Measurements from ENCODE around the gene SP1.
"Not testable (repeated sequence)": the region's sequence is repeated elsewhere in the genome, so short reads cannot be mapped to it uniquely, and the experiment has no call there.

SP1 gene

DNA sequence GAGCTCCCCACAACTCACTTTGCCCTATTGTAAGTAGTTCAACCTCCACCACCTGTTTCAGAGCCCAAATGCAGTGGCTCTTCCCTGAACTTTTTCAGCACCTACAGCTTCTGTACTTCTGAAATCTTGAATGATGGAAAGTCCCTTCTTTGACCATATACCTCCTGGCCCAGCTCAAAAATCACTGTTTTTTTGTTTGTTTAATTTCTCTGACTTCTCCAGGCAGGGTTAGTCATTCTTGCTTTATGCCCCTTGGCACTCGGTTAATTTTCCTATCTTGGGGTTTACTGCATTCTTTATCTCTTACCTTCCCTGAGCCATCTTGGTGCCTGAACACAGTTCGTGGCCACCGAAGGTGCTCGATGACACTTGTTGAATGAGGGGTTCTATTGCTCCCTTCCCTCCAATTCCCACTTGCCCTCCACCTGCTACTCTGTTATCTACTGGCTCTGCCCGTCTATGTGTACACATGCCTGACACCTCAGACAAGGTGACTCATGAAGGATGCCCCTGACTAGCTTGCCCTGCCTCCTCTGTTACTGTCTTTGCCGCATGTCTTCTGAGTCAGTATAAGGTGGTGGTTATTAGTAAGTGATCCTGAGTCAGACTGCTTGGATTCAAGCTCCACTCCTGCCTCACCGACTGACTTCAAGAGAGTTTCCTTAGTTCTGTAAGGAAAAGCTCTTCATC lies 48.1 kb downstream of the SP1 start:
- DNase-seq (ENCODE audit: low spot score in 2 of 2): no peak

DNA sequence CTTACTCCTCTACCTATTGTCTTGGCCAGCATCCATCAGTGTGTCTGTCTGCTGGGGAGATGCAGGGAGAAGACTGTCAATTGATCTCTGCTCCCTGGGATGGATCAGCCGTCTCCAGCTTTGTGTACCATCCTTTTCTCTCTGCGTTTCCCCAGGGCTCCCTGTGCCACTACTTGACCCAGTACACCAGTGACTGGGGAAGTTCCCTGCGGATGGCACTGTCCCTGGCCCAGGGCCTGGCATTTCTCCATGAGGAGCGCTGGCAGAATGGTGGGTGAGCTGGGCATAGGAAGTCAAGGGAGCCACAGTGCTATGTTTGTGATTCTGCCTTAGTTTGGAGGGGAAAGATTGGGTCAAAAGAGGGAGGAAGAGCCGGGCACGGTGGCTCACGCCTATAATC lies 48.8 kb downstream of the SP1 start:
- in situ Hi-C loops (cut with MboI; ENCODE audit: low sequenced_read_pairs): loop anchor here (5.0 kb wide), 1 partner anchor 76 kb away; no protein-coding TSS in a partner anchor
- DNase-seq (ENCODE audit: low spot score in 2 of 2): no peak

More for the DNA sequence above, 48.1 kb downstream of the SP1 start:
- H3K4me1 ChIP-seq: no peaks in the 10 kb centered on the region; the same call in 1 of the 2 replicates
- H3K36me3 ChIP-seq (replicated peaks): no peaks in the 10 kb centered on the region
- H3K9me3 ChIP-seq: no peaks in the 10 kb centered on the region
- H3K27me3 ChIP-seq (ENCODE audit: low read depth): no peaks in the 10 kb centered on the region
- no peak overlapping the region for H3K4me3 ChIP-seq
- in situ Hi-C loops (cut with MboI; ENCODE audit: low sequenced_read_pairs): loop anchor here (5.0 kb wide), 1 partner anchor 76 kb away; no protein-coding TSS in a partner anchor

DNA sequence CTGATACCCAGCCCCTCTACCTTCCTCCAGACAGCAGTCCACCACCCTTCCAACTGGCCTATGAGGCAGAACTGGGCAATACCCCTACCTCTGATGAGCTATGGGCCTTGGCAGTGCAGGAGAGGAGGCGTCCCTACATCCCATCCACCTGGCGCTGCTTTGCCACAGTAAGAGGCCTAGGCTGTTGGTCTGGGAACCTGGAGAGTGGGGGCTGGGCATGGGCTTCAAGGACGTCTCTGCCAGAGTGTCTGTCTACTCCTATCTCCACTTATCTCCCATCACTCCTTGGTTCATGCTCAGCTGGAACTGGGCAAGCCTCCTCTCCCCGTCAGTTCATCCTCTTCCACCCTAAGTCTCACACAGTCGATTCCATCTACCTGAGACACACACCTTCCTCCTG lies 50.1 kb downstream of the SP1 start:
- no peaks in the 10 kb centered on the region; the same call in 1 of the 2 replicates for H3K4me1 ChIP-seq
- no peaks in the 10 kb centered on the region for H3K36me3 ChIP-seq (replicated peaks)
- no peaks in the 10 kb centered on the region for H3K27me3 ChIP-seq (ENCODE audit: low read depth)
- no peak for DNase-seq (ENCODE audit: low spot score in 2 of 2)
- no peaks in the 10 kb centered on the region for H3K9me3 ChIP-seq
- in situ Hi-C loops (cut with MboI; ENCODE audit: low sequenced_read_pairs): no loop called here
- no peak overlapping the region for H3K4me3 ChIP-seq

More for the DNA sequence above, 48.8 kb downstream of the SP1 start:
- H3K36me3 ChIP-seq (replicated peaks): no peaks in the 10 kb centered on the region
- no peaks in the 10 kb centered on the region for H3K9me3 ChIP-seq
- no peaks in the 10 kb centered on the region; the same call in 1 of the 2 replicates for H3K4me1 ChIP-seq
- H3K4me3 ChIP-seq: no peak overlapping the region
- H3K27me3 ChIP-seq (ENCODE audit: low read depth): no peaks in the 10 kb centered on the region

DNA sequence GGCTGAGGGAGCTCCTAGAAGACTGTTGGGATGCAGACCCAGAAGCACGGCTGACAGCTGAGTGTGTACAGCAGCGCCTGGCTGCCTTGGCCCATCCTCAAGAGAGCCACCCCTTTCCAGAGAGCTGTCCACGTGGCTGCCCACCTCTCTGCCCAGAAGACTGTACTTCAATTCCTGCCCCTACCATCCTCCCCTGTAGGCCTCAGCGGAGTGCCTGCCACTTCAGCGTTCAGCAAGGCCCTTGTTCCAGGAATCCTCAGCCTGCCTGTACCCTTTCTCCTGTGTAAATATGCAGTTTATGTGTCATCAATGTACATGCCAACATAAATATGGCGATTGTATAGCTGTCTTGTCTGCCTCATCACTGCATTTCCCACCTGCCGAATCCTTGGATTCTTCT lies 51.2 kb downstream of the SP1 start:
- no peaks in the 10 kb centered on the region for H3K9me3 ChIP-seq
- H3K36me3 ChIP-seq (replicated peaks): no peaks in the 10 kb centered on the region
- no peak for DNase-seq (ENCODE audit: low spot score in 2 of 2)
- H3K27me3 ChIP-seq (ENCODE audit: low read depth): no peaks in the 10 kb centered on the region
- in situ Hi-C loops (cut with MboI; ENCODE audit: low sequenced_read_pairs): no loop called here
- H3K4me1 ChIP-seq: no peaks in the 10 kb centered on the region; the same call in 1 of the 2 replicates
- no peak overlapping the region for H3K4me3 ChIP-seq

DNA sequence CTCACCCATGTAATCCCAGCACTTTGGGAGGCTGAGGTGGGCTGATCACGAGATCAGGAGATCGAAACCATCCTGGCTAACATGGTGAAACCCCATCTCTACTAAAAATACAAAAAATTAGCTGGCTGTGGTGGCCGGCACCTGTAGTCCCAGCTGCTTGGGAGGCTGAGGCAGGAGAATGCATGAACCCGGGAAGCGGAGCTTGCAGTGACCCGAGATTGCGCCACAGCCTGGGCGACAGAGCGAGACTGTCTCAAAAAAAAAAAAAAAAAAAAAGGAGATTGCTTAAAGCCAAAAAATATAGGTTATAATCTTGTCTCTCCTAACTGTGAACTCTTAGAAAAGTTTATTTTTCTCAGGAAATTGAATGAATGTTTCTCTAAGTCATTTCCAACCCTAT lies 55.4 kb downstream of the SP1 start:
- H3K9me3 ChIP-seq; H3K4me3 ChIP-seq; H3K27me3 ChIP-seq (ENCODE audit: low read depth); DNase-seq (ENCODE audit: low spot score in 2 of 2); in situ Hi-C loops (cut with MboI; ENCODE audit: low sequenced_read_pairs); H3K36me3 ChIP-seq (replicated peaks); H3K4me1 ChIP-seq: not testable (repeated sequence)

DNA sequence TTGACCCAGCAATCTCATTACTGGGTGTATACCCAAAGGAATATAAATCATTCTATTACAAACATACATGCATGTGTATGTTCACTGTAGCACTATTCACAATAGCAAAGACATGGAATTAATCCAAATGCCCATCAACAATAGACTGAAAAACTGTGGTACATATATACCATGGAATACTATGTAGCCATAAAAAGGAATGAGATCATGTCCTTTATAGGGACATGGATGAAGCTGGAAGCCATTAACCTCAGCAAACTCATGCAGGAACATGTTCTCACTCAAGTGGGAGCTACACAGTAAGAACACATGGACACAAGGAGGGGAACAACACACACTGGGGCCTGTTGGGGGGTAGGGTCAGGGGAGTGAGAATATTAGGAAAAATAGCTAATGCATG lies 59.6 kb downstream of the SP1 start:
- H3K4me3 ChIP-seq; DNase-seq (ENCODE audit: low spot score in 2 of 2); H3K9me3 ChIP-seq; in situ Hi-C loops (cut with MboI; ENCODE audit: low sequenced_read_pairs); H3K27me3 ChIP-seq (ENCODE audit: low read depth): not testable (repeated sequence)
- Histone ChIP-seq H3K4me1 (peaks cover 18% of the 10 kb centered on the region), H3K36me3 (replicated peaks) (peaks cover 14% of the 10 kb centered on the region)

DNA sequence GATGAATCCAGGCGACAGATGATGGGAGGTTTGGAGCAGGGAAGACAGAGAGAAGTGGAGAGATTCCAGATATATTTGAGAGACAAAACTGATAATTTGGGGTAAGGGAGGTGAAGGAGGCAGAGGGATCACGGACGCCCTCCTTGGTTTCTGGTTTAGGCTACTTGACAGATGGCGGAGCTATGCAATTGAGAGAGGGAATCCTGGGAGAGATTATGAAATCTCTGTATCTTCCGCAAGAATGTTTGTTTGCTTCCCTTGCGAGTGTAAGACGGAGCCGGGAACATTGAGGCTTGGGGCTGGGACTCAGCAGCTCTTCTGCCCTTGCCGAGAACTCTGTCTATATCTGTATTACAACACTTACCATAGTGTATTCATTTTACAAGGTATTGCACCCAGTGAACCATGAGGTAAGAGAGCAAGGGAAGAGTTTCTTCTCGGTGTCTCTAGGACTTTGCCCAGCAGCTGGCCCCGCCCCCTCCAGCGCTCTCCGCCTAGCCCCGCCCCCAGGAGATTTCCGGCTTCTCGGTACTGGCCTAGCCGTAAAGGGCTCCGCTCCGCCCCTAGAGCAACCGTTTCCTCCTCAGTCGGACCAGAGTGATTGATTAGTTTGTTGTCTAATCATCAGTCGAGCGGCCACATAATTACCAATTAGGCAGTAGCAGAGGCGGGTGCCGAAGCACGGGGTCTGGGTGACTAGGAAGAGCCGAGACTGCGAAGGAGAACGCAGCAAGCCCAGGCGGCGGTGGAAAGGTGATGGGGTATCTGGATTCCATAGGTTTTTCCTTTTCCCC lies 61.3 kb downstream of the SP1 start, which contains the start of gene PRR13:
Gene PRR13 (plus strand): TSS at position 695 of the 794 bp plus-strand sequence. CDS start 981 bp downstream, outside the sequence.
- Histone ChIP-seq H3K4me3 (peak within 1 kb of the TSS; percentile 52), H3K9me3 (no peaks in the 10 kb centered on the region), H3K27me3 (ENCODE audit: low read depth) (no peaks in the 10 kb centered on the region), H3K4me1 (peaks cover 19% of the 10 kb centered on the region), H3K36me3 (replicated peaks) (peaks cover 31% of the 10 kb centered on the region)
- in situ Hi-C loops (cut with MboI; ENCODE audit: low sequenced_read_pairs): no loop called here
- peak; percentile 99 to 100 for DNase-seq (ENCODE audit: low spot score in 2 of 2)

DNA sequence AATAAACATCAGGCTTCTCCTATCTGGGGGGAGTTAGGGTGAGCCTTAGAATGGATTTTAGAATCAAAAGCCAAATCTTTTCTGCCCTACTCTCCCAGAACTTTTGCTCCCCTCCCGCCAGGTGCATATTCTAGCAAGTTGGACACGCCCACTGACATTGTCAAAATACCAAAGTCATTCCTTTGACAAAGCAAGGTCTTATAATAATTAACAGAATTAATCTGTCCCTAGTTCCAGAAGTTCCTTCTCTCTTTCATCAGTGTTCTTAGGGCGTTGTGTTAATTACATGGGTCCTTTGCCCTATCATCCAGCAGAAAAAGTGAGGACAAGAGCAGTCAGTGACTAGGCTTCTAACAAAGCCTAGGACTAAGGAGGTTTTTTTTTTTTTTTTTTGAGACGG lies 64.0 kb downstream of the SP1 start:
- peaks cover 19% of the 10 kb centered on the region for H3K4me1 ChIP-seq
- peaks cover 44% of the 10 kb centered on the region for H3K36me3 ChIP-seq (replicated peaks)
- DNase-seq (ENCODE audit: low spot score in 2 of 2): peak; percentile 31 to 34
- no peak overlapping the region for H3K4me3 ChIP-seq
- in situ Hi-C loops (cut with MboI; ENCODE audit: low sequenced_read_pairs): no loop called here
- H3K9me3 ChIP-seq: no peaks in the 10 kb centered on the region
- H3K27me3 ChIP-seq (ENCODE audit: low read depth): no peaks in the 10 kb centered on the region

DNA sequence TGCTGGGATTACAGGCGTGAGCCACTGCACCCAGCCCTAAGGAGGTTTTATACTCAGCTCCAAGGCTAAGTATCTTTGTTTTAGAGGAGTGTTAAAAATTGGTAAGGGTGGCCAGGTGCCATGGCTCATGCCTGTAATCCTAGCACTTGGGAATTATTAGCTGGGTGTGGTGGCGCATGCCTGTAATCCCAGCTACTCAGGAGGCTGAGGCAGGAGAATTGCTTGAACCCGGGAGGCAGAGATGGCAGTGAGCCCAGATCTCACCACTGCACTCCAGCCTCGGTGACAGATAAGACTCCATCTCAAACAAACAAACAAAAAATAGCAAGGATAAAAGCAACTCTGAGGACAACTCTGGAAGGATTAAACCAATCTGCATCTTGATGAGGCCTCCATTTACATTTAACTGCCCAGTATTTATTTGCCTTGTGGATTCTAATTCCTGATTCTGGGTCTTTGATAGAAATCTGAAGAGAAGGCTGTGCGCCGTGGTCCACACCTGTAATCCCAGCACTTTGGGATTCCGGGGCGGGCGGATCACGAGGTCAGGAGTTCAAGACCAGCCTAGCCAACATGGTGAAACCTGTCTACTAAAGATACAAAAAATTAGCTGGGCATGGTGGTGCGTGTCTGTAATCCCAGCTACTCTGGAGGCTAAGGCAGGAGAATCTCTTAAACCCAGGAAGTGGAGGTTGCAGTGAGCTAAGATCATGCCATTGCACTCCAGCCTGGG lies 64.8 kb downstream of the SP1 start:
- Histone ChIP-seq H3K36me3 (replicated peaks) (peaks cover 44% of the 10 kb centered on the region), H3K4me1 (peaks cover 19% of the 10 kb centered on the region)
- H3K27me3 ChIP-seq (ENCODE audit: low read depth); in situ Hi-C loops (cut with MboI; ENCODE audit: low sequenced_read_pairs); H3K9me3 ChIP-seq; DNase-seq (ENCODE audit: low spot score in 2 of 2); H3K4me3 ChIP-seq: not testable (repeated sequence)

DNA sequence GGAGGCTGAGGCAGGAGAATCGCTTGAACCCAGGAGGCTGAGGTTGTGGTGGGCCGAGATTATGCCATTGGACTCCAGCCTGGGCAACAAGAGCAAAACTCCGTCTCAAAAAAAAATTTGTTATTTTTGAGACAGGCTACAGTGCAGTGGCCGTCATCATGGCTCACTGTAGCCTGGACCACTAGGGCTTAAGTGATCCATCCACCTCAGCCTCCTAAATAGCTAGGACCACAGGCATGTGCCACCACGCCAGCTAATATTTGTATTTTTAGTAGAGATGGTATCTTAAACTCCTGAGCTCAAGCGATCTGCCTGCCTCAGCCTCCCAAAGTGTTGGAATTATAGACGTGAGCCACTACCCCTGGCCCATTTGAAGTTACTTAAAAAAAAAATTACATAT lies 71.0 kb downstream of the SP1 start:
- in situ Hi-C loops (cut with MboI; ENCODE audit: low sequenced_read_pairs): no loop called here
- H3K36me3 ChIP-seq (replicated peaks): peaks cover 48% of the 10 kb centered on the region
- no peak overlapping the region for H3K4me3 ChIP-seq
- peaks cover 16% of the 10 kb centered on the region for H3K4me1 ChIP-seq
- H3K27me3 ChIP-seq (ENCODE audit: low read depth): no peaks in the 10 kb centered on the region
- no peak for DNase-seq (ENCODE audit: low spot score in 2 of 2)
- no peaks in the 10 kb centered on the region for H3K9me3 ChIP-seq

DNA sequence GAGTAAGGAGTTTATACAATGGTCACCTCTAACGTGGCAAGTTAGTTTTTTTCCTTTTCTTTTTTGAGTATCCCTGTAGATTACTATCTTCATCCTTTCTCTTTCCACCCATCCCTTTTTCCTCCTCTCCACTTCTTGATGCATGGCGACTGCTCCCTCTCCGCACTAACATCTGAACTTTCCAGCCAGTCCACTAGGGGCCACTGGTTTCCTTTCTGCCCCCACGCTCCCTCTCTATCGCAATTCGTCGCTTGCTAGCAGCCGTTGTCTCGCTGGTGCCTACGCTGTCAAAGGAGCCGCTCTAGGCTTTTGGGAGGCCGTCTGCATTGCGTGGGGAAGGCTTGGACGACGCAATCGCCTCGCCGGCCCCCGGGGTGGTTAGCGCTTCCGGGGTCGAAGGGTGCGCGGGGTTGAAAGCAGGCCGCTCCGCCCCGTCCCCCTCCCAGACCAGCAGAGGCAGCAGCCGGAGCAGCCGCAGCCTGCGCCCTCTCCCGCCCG lies 71.7 kb downstream of the SP1 start, which contains the start of gene PCBP2:
Gene PCBP2 (plus strand): TSS at position 442 of the 498 bp plus-strand sequence. CDS start 2,699 bp downstream, outside the sequence.
- peak within 1 kb of the TSS; percentile 96 for H3K4me3 ChIP-seq
- peak; percentile 98 to 99 for DNase-seq (ENCODE audit: low spot score in 2 of 2)
- peaks cover 49% of the 10 kb centered on the region for H3K36me3 ChIP-seq (replicated peaks)
- H3K27me3 ChIP-seq (ENCODE audit: low read depth): no peaks in the 10 kb centered on the region
- peaks cover 16% of the 10 kb centered on the region for H3K4me1 ChIP-seq
- in situ Hi-C loops (cut with MboI; ENCODE audit: low sequenced_read_pairs): no loop called here
- no peaks in the 10 kb centered on the region for H3K9me3 ChIP-seq

DNA sequence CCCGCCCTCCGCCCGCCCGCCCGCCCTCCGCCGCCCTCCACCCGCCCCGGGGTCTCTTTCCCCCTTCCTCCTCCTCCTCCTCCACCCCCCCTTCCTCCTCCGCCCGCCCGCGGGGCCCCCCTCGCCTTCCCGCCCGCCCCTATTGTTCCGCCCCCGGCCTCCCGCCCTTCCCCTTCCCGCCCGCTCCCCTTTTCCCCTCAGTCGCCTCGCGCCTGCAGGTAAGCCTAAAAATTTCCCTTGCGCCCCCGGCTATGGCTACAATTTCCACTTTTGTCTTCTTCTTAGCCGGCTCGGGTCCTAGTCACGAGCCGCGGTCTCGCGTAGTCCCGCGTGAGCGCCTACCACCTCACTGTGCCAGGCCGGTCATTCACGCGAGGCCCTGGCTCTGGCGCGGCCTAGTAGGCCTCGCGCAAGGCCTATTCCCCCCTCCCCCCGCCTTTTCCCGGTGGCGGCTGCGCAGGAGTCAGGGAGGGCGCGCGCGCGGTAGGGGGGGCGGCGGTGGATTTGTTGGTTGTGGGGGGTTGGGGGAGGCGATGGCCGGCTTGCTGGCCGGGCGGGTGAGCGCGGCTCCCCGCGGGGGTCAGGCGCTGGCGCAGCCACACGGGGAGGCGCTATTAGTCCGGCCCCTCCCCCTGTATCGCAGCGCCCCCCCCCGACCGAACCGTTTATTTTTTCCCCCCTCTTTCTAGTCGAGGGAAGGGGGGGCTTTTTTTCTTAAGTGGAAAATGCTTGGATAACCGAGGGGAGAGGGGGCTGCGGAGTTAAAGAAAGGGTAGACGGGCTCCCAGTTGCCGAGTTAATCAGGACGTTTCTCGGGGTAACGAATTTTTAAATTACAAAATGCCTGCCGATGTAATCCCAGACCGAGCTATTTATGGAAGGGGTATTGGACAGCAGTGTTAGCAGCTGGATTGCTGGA lies 72.4 kb downstream of the SP1 start:
- DNase-seq (ENCODE audit: low spot score in 2 of 2): peak; percentile 49 to 89
- H3K36me3 ChIP-seq (replicated peaks): peaks cover 54% of the 10 kb centered on the region
- in situ Hi-C loops (cut with MboI; ENCODE audit: low sequenced_read_pairs): no loop called here

More for the DNA sequence above, 72.4 kb downstream of the SP1 start:
- Histone ChIP-seq H3K4me3 (peak overlapping the region; percentile 96), H3K27me3 (ENCODE audit: low read depth) (no peaks in the 10 kb centered on the region), H3K4me1 (peaks cover 16% of the 10 kb centered on the region), H3K9me3 (no peaks in the 10 kb centered on the region)

Data from HAP-1 (cell line).